GM18505 (cell line): ENCODE measurements around the gene GPC4.

Experiments
- ATAC-seq: cut with Tn5 transposase; IDR thresholded peaks from one replicate; pipeline ENCODE4 v1.9.1; 2021; ENCODE audit not compliant: unreplicated experiment
- POLR2A ChIP-seq: IDR thresholded peaks from 4 replicates; pipeline ENCODE4 v1.6.1; 2011; ENCODE audit warnings: borderline replicate concordance; ENCODE audit not compliant: insufficient read depth, insufficient read length; ENCODE audit errors: extremely low read depth

Gene GPC4

GRCh38 chrX:133434197-133434820 is 19.0 kb upstream of the GPC4 start:
- ATAC-seq: no peak
- TF ChIP-seq POLR2A: no peak

- TF ChIP-seq POLR2A: no peak
- no peak for ATAC-seq
These were observed 4.6 kb upstream of the GPC4 start for GRCh38 chrX:133419911-133420310.

GRCh38 chrX:133418588-133418987 is 3.3 kb upstream of the GPC4 start:
- no peak for ATAC-seq
- no peak for TF ChIP-seq POLR2A

- ATAC-seq: no peak
- TF ChIP-seq POLR2A: no peak
These were observed 2.1 kb upstream of the GPC4 start for GRCh38 chrX:133417364-133417763.

GRCh38 chrX:133414406-133415275 is 648 bp downstream of the GPC4 start:
- TF ChIP-seq POLR2A: no peak
- ATAC-seq: no peak

- no peak for TF ChIP-seq POLR2A
- no peak for ATAC-seq
These were observed 1.9 kb downstream of the GPC4 start for GRCh38 chrX:133413218-133413925.

GRCh38 chrX:133412665-133413064 is 2.6 kb downstream of the GPC4 start:
- no peak for TF ChIP-seq POLR2A
- ATAC-seq: no peak

GRCh38 chrX:133412246-133412645 is 3.0 kb downstream of the GPC4 start:
- no peak for ATAC-seq
- no peak for TF ChIP-seq POLR2A

- TF ChIP-seq POLR2A: no peak
- no peak for ATAC-seq
These were observed 4.7 kb downstream of the GPC4 start for GRCh38 chrX:133410550-133410949.

- TF ChIP-seq POLR2A: no peak
- ATAC-seq: no peak
These were observed 9.6 kb downstream of the GPC4 start for GRCh38 chrX:133405498-133406185.

GRCh38 chrX:133403984-133404383 is 11.3 kb downstream of the GPC4 start:
- no peak for ATAC-seq
- TF ChIP-seq POLR2A: no peak

GRCh38 chrX:133402830-133403625 is 12.3 kb downstream of the GPC4 start:
- ATAC-seq: no peak
- no peak for TF ChIP-seq POLR2A
